HEK293T (cell line): ENCODE measurements around the gene ZNF433.

Experiments used
- CTCF ChIA-PET: fragments of 350-600 bp; formaldehyde crosslinking; extraction: SDS; loops from one replicate; lab custom pipeline; 2021; ENCODE audit warnings: antibody characterized with exemption, inconsistent platforms; lab: Yijun Ruan, JAX
- POLR2A ChIA-PET: fragments of 350-600 bp; formaldehyde crosslinking; extraction: SDS; loops from one replicate; lab custom pipeline; 2020; ENCODE audit warnings: antibody characterized with exemption, inconsistent platforms; lab: Yijun Ruan, JAX
- DNase-seq: peaks from one replicate; pipeline ENCODE4 v3.0.0; 2012; ENCODE audit warnings: mixed read lengths; ENCODE audit errors: extremely low spot score
- ARNT ChIP-seq: fragments of 450-650 bp; IDR thresholded peaks from 2 replicates; pipeline ENCODE4 v1.6.1; 2017; ENCODE audit warnings: mild to moderate bottlenecking
- BHLHE40 ChIP-seq: fragments of 450-650 bp; IDR thresholded peaks from 2 replicates; pipeline ENCODE4 v1.6.1; 2016; ENCODE audit warnings: mild to moderate bottlenecking, moderate library complexity, borderline replicate concordance
- CTBP1 ChIP-seq: fragments of 450-650 bp; IDR thresholded peaks from 2 replicates; pipeline ENCODE4 v1.6.1; 2016; ENCODE audit warnings: borderline replicate concordance
- ELF4 ChIP-seq: fragments of 450-650 bp; IDR thresholded peaks from 2 replicates; pipeline ENCODE4 v1.6.1; 2017; ENCODE audit warnings: antibody characterized with exemption
- FOXA1 ChIP-seq: fragments of 450-650 bp; IDR thresholded peaks from 2 replicates; pipeline ENCODE4 v1.6.1; 2016; ENCODE audit warnings: mild to moderate bottlenecking
- FOXK2 ChIP-seq: fragments of 450-650 bp; IDR thresholded peaks from 2 replicates; pipeline ENCODE4 v1.6.1; 2016; ENCODE audit warnings: mild to moderate bottlenecking
- FOXM1 ChIP-seq: fragments of 450-650 bp; IDR thresholded peaks from 2 replicates; pipeline ENCODE4 v1.6.1; 2017; ENCODE audit warnings: mild to moderate bottlenecking, borderline replicate concordance
- HDGF ChIP-seq: fragments of 450-650 bp; IDR thresholded peaks from 2 replicates; pipeline ENCODE4 v1.6.1; 2017; ENCODE audit warnings: antibody characterized with exemption, borderline replicate concordance
- L3MBTL2 ChIP-seq: fragments of 450-650 bp; conservative IDR thresholded peaks from 2 replicates; pipeline ENCODE4 v1.6.1; 2016; ENCODE audit warnings: mild to moderate bottlenecking
- LEF1 ChIP-seq: fragments of 450-650 bp; IDR thresholded peaks from 2 replicates; pipeline ENCODE4 v1.6.1; 2017; ENCODE audit warnings: mild to moderate bottlenecking, borderline replicate concordance
- NFRKB ChIP-seq: fragments of 450-650 bp; IDR thresholded peaks from 2 replicates; pipeline ENCODE4 v1.6.1; 2016; ENCODE audit warnings: mild to moderate bottlenecking, moderate library complexity
- SP1 ChIP-seq: fragments of 450-650 bp; IDR thresholded peaks from 2 replicates; pipeline ENCODE4 v1.6.1; 2017
- SUZ12 ChIP-seq: fragments of 450-650 bp; IDR thresholded peaks from 2 replicates; pipeline ENCODE4 v1.6.1; 2016; ENCODE audit warnings: mild to moderate bottlenecking
- TARDBP ChIP-seq: fragments of 450-650 bp; IDR thresholded peaks from 2 replicates; pipeline ENCODE4 v1.6.1; 2016
- ZNF384 ChIP-seq: fragments of 450-650 bp; IDR thresholded peaks from 2 replicates; pipeline ENCODE4 v1.6.1; 2016
- TF ChIP-seq, protein P1 (sequence below): fragments of 450-650 bp; IDR thresholded peaks from 2 replicates; pipeline ENCODE4 v1.6.1; 2016

ZNF433 gene

GRCh38 chr19:12052497-12053169 lies 17.2 kb upstream of the ZNF433 start, which contains the start of gene ZNF878:
TSS of gene ZNF878 (minus strand) at chr19:12052961. CDS start at chr19:12052801, 160 bp downstream.
- CTCF ChIA-PET = no interaction called here
- TF ChIP-seq, protein P1, sequence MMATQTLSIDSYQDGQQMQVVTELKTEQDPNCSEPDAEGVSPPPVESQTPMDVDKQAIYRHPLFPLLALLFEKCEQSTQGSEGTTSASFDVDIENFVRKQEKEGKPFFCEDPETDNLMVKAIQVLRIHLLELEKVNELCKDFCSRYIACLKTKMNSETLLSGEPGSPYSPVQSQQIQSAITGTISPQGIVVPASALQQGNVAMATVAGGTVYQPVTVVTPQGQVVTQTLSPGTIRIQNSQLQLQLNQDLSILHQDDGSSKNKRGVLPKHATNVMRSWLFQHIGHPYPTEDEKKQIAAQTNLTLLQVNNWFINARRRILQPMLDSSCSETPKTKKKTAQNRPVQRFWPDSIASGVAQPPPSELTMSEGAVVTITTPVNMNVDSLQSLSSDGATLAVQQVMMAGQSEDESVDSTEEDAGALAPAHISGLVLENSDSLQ = 0 out of 2 replicates have a peak, but pooled peaks have one; percentile 5
- no peak for TF ChIP-seq CTBP1
- POLR2A ChIA-PET = no interaction called here
- no peak for DNase-seq

DNA sequence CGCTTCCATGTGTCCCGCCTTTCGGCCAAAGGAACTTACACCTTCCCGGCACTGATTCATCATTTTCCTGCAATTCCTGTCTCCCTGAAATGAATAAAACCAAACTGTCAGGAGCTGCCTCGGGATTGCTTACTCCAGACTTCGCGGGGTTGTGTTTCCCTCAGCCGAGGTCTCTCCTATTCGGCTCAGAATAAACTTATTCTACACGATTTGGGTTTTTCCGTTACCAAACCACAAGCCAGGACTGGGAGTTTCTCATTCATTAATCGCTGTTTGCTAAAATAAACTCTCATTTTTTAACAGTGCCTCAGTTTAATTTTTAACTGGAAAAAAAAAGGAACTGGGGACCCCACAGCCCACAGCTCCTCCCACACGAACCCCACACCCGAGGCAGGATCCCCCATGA lies 16.6 kb upstream of the ZNF433 start:
- no peak for TF ChIP-seq BHLHE40
- TF ChIP-seq FOXA1 = no peak
- no peak for TF ChIP-seq TARDBP
- no peak for TF ChIP-seq NFRKB
- TF ChIP-seq SUZ12 = no peak
- TF ChIP-seq CTBP1 = no peak
- no peak for TF ChIP-seq HDGF
- no peak for TF ChIP-seq LEF1
- TF ChIP-seq SP1 = no peak
- TF ChIP-seq FOXK2 = no peak
- TF ChIP-seq L3MBTL2 = no peak
- CTCF ChIA-PET = no interaction called here
- no peak for DNase-seq
- POLR2A ChIA-PET = no interaction called here

- no peak for TF ChIP-seq NFRKB
- no peak for TF ChIP-seq SUZ12
- TF ChIP-seq LEF1 = no peak
- no peak for TF ChIP-seq BHLHE40
- no peak for TF ChIP-seq FOXA1
- no peak for TF ChIP-seq SP1
- TF ChIP-seq, protein P1 = no peak
- TF ChIP-seq HDGF = no peak
- no peak for TF ChIP-seq TARDBP
- POLR2A ChIA-PET = no interaction called here
- DNase-seq = no peak
Measured at GRCh38 chr19:12047868-12048267, 12.4 kb upstream of the ZNF433 start.

DNA sequence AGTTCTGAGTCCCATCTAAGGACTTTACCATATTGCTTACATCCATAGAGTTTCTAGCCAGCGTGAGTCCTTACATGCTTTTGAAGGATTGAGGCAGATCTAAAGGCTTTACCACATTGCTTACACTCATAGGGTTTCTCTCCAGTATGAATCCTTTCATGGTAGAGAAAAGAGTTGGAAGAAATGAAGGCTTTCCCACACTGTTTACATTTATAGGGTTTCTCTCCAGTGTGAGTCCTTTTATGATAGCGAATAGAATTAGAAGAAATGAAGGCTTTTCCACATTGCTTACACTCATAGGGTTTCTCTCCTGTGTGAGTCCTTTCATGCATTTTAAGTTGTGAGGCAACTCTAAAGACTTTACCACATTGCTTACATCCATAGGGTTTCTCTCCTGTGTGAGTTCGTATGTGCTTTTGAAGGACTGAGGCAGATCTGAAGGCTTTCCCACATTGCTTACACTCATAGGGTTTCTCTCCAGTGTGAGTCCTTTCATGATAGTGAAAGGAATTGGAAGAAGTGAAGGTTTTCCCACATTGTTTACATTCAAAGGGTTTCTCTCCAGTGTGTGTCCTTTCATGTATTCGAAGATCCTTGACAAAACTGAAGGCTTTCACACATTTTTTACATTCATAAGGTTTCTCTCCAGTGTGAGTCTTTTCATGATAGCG lies 8.4 kb upstream of the ZNF433 start:
- no peak for DNase-seq
- CTCF ChIA-PET = no interaction called here
- no peak for TF ChIP-seq ARNT
- TF ChIP-seq CTBP1 = no peak
- POLR2A ChIA-PET = no interaction called here

More at GRCh38 chr19:12047868-12048267, 12.4 kb upstream of the ZNF433 start:
- CTCF ChIA-PET = no interaction called here

- DNase-seq = no peak
- no peak for TF ChIP-seq FOXK2
- TF ChIP-seq ELF4 = no peak
- TF ChIP-seq FOXM1 = no peak
- no peak for TF ChIP-seq BHLHE40
- TF ChIP-seq NFRKB = no peak
- no peak for TF ChIP-seq LEF1
- no peak for TF ChIP-seq CTBP1
- TF ChIP-seq ZNF384 = no peak
- TF ChIP-seq ARNT = no peak
- ChIA-PET CTCF (no interaction called here), POLR2A (no interaction called here)
Measured at GRCh38 chr19:12042893-12043292, 7.4 kb upstream of the ZNF433 start.

DNA sequence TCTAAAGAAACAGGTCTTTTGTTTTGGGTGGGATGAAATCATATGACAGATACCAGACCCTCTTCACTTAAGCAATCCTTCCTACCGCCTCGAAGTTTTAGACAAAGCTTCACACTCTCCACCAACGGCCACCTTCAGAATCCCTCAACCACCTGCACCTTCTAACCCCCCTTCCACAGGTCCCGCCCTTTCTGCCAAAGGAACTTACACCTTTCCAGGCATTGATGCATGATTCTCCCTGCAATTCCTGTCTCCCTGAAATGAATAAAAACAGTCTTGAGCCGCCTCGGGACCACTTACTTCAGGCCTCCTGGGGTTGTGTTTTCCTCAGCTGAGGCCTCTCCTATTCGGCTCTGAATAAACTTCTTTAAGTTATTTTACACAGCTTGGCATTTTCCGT lies 859 bp downstream of the ZNF433 start:
- DNase-seq = no peak
- CTCF ChIA-PET = no interaction called here
- TF ChIP-seq SP1 = no peak
- TF ChIP-seq L3MBTL2 = 0 out of 2 replicates have a peak, but pooled peaks have one; percentile 24
- POLR2A ChIA-PET = no interaction called here

- CTCF ChIA-PET = no interaction called here
- TF ChIP-seq ELF4 (no peak), CTBP1 (no peak), FOXM1 (no peak), BHLHE40 (no peak)
- POLR2A ChIA-PET = no interaction called here
- no peak for DNase-seq
Measured at GRCh38 chr19:12034198-12034597, 1.3 kb downstream of the ZNF433 start.

GRCh38 chr19:12015753-12016116 lies 19.7 kb downstream of the ZNF433 start:
- TF ChIP-seq ELF4 (no peak), SP1 (no peak), ZNF384 (no peak)
- POLR2A ChIA-PET = no interaction called here
- DNase-seq = no peak
- CTCF ChIA-PET = no interaction called here
